IPS-NIHi11 (cell line): ENCODE data around the gene CRHR2.
A peak's percentile ranks its signal among the peaks of the same experiment; 100 is the strongest.
"Not testable (repeated sequence)": the region's sequence is repeated elsewhere in the genome, so short reads cannot be mapped to it uniquely, and the experiment has no call there.

ENCODE experiments used
- DNase-seq: peaks from one replicate; pipeline ENCODE4 v3.0.0; 2012; ENCODE audit warnings: mixed read lengths, low spot score

The CRHR2 gene

DNA sequence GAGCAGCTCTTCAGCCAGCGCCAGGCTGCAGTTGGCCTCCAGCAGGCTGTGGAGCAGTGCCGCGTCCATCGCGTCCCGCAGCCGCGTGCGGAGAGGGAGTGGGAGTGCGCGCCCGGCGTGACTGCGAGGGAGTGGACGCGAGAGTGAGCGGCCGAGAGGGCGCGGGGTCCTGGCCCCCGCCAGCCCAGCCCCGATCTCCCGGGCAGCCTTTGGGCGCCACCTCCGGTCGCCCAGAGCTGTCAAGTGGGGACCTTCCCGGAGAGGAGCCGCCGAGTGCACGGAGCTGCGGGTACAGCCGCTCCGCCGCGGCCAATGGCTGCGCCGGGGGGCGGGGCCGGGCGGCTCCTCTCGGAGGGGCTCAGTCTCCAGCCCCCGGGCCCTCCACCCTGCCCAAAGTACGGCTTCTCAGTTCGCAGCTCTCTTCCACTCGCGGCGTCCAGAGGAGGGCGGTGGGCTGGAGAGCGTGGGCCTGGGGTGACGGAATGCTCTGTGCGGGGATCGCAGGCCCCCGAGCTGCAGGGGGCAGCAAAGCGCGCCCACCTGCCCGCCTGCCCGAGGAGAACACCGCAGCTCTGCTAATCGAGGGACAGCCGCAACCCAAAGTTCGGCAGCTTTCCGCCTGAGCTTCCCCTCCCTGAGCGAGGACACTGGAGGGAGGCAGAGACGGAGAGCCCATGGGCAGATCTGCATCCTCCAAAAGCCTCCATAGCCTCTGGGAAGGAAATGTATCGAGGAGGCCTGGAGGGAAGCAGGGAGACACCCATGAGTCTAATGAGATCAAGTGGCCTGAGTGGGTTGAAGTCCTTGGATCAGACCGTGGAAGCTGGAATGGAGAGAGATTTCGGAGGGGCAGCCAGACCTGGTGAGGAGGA is at the start of gene CRHR2:
TSS of gene CRHR2 (minus strand) at position 245 of the 872 bp plus-strand sequence. CDS start at position 69, 176 bp downstream.
- peak; percentile 79 for DNase-seq

DNA sequence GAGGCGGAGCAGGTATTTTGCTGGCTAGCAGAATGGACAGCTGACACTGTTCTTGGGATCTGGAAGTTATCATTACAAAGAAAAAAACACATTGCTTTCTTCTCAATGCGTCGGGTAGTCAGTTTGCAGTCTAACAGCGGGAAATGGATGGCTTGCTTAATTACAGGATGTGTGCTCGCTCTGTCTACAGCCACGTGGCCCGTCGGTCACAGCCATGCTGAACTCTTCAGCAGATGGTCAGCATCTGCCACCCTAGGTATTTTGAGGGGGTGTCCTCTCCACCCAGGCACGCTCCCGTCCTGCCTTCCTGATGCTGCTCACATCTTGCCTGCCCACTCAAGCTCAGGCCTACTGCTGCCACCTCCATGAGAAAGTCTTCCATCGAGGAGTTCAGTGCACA is 49.3 kb upstream of the CRHR2 start:
- no peak for DNase-seq

DNA sequence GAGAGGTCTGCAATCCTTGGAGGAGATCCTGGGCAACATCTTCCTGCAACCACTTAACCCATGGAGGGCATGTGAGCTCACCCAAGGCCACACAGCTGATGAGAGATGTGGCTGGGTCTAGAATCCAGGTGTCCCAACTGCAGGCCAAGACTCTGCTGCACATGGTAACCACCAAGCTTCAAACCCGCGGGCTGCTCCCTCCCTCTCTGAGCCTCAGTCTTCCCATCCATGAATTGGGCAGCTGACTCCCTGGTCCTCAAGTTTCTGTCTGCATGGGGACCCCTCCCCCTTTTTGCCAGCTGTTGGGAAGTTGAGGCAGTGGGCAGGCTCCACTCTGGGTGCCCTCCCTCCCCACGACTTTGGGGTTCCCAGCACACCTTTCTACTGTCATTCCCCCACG is 48.7 kb upstream of the CRHR2 start:
- DNase-seq = no peak

DNA sequence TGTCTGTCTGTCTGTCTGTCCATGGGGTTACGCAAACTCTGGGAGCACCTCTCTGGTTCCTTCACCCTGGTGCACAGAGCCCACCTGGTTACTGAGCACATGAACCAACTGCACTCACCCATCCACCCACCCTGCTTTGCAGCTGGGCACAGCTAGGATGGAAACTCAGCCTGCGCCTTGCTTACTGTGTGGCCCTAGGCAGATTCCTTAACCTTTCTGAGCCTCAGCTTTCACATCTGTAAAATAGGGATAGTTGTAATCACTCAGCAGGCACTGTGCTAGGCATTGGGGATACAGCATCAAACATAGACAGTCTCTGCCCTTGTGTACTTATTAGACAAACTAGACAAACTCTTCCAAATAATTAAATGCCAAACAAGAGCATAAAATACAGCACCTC is 47.8 kb upstream of the CRHR2 start:
- DNase-seq = no peak

DNA sequence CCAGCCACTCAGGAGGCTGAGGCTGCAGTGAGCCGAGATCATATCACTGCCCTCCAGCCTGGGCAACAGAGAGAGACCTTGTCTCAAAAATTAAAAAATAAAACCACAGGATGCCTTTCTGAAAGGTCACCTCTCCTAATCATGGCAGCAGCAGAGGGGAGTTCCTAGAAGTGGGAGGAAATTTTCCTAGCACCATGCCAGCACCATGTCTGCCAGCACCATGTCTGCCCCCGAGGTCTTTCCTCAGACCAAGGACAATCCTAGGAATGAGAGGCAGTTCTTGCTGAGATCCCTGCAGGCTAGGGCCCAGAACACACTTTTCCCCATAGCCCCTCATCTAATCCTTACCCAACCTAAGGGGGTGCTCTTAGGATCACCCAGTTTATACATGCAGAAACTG is 47.4 kb upstream of the CRHR2 start:
- no peak for DNase-seq

DNA sequence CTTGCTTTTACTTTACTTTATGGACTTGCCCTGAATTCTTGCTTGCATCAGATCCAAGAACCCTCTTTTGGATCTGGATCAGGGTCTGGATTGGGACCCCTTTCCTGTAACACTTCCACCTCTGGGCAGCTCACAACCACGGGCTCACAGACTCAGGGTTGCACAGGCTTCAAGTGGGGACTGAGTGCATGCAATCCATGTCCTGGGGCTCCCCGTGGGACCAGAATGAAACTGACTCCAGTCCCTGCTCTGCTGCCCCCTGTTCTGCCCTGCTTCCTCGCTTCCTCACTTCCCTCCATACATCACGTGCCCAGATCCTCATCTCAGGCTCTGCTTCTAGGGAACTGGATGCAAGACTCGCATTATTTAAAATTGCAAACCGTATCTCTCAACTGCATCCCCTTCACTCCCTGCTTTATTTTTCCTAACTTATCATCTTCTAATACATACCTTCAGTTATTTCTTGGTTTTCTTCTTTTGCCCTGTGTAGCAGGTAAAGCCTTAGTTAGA is 46.4 kb upstream of the CRHR2 start:
- DNase-seq = no peak

DNA sequence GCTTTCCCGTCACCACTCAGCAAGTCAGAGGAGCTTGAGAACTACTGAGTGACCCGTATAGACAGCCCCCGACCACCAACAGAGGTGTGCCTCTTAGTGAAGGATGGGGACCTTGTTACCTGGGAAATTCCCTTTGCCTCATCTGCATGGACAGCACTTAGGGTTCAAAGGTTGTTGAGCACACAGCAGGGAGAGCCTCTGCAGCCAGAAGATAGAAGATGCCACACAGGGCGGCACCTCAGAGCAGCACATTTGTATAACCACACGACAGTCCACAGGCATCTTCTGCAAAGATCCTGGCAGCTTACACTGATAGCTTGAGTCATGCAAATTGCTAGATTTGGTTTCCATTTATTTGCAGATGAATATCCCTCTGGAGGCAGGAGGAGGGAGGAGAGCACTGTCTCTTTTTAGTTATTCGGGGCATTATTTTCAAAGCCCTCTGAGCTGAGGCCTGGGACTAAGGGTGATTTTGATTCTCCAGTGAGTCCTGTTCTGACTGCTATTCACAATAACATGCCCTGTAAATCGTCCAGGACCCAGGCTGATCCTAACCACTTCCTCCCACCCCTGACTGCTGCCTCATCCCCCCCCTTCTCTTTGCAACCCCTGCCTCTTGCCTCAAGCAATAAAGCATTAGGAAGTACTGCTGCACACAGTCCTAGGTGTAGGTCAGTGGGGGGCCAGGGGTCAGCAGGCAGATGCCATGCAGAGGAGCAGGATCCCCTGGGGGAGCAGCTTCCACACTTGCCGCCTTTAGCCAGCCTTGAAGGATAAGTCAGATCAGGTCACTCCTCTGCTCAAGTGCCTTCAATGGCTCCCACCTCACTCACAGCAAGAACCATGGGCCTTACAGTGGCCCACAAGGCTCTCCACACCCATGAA is 45.0 kb upstream of the CRHR2 start:
- no peak for DNase-seq

DNA sequence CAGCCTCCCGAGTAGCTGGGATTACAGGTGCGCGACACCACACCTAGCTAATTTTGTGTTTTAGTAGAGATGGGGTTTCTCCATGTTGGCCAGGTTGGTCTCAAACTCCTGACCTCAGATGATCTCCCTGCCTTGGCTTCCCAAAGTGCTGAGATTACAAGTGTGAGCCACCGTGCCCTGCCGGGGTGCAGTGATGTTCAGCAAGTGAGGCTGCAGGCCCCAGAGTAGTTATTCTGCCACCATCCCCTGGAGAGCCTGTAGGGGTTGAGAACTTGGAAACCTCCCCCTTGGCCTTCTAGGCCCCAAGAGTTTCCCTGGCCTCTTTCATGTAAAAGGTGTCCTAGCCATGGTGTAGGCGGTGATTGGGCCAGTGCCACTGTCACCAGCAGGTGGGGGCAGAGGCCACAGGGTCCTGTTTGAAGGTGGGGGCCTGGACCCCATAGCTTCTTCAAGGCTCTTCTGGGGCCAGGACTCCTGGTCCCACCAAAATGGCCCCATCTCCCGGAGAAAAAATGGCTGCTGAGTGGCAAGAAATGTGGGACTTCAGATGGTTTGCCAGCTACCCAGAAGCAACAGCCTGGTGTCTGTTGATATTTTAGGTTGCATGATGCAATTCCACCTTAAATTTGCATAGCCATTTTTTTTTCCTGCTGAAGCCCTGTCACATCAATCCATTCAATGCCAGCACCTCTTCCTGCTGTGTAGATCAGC is 44.2 kb upstream of the CRHR2 start:
- DNase-seq = no peak

DNA sequence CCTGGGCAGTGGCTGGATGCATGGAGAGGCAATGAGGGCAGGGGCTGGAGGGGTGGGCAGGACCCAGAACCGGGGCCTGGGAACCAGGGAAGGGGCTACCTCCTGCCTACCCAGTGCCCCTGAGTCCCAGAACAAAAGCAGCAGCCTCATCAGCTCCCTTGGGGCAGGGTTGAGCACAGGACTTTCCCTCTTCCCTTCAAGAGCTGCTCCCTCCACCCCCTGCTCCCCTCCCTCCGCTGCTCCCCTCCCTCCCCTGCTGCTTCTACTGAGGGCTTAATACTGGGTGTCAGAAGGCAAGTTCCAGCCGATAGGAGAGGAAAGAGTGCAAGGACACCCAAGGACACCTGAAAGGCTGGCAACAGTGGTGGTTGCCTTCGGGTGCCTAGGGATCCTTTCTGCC is 41.5 kb upstream of the CRHR2 start:
- DNase-seq = no peak

DNA sequence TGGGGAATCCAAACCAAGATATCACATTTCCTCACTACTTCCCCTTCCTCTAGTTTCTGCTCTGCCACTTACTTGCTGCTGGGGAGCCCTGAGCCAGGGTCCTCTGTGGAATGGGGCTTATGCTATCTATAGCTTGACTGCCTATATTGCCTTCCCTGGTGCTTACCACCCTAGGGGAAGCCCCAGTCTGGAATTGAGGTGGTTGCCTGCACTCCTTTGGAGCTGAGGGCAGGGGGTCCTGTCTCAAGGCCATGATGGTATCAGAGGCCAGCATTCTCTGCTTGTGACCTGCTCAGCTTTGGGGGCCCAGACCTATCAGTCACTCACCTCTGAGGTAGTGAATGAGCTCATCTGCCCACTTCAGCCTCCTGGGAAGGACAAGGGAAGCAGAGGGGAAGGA is 40.4 kb upstream of the CRHR2 start:
- no peak for DNase-seq

DNA sequence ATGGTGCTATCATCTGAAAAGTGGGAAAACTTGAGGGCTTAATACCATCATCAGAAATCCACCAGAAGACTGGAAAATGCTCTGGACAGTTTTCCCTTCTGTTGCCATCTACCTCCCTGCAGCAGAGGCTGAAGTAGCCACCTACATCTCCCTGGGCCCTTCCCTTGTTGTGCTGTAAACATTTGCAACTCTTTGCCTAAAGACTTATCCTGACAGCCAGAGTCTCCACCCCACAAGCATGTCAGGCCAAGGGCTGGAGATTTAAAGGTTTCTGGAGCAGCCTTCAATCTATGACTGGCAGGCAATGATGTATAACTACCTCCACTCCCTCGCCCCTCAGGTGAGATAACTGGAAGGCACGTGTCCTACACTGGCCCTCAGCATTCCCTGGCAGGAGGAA is 39.9 kb upstream of the CRHR2 start:
- DNase-seq = no peak

DNA sequence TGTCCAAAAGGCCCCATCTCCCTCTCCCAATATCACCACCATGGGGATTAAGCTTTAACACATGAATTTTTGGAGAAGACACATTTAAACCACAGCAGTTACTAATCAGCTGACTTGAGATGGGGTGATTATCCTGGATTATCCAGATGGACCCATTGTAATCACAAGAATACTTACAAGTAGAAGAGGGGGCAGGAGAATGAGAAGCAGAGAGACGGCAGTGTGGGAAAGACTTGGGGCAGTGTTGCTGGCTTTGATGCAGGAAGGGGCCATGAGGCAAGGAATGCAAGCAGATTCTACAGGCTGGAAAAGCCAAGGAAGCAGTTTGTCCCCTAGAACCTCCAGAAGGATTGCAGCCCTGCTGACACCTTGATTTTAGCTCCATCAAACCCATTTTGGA is 39.0 kb upstream of the CRHR2 start:
- no peak for DNase-seq

DNA sequence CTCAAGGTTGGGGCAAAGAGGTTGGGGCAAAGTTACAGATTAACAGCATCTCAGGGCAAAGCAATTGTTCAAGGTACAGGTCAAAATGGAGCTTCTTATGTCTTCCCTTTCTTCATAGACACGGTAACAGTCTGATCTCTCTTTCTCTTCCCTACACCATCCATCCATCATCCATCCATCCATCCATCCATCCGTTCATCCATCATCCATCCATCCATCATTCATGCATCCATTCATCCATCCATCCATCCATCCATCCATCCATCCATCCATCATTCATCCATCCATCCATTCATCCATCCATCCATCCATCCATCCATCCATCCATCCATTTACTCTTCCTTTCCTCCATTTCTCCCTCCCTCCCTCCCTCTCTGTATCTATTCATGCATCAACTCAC is 37.2 kb upstream of the CRHR2 start:
- not testable (repeated sequence) for DNase-seq

DNA sequence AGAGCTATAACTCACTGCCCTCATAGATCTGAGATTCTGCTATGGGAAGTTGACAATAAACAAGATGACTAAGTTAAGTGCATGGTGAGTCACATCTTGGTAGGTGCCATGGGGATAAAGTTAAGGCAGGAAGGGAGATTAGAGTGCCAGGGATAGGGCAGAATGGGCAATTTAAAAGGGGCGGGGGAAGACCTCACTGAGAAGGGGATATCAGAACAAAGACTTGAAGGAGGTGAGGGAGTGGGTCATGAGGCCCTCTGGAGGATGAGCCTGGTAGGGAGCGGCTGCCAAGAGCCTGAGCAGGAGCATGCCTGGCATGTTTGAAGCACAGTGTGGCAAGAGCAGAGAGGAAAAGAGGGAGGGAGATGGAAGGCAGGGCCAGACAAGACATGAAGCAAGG is 34.9 kb upstream of the CRHR2 start:
- DNase-seq = no peak

DNA sequence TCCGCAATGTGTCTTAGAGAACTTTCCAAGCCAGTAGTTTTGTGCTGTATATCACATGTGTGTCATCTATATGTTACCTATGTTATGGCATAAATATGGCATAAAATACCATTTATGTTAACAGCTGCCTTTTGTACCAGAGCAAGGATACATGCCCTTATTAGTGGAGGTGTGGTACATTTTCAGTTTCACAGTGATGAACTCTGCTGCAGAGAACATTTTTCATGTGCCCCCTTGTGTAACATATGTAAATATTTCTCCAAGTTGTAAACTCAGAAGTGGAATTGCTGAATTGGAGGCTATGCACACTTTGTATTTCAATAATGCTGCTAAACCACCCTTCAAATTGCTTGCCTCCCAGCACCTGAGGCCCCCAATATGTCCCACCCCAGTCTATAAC is 31.9 kb upstream of the CRHR2 start:
- DNase-seq = no peak

DNA sequence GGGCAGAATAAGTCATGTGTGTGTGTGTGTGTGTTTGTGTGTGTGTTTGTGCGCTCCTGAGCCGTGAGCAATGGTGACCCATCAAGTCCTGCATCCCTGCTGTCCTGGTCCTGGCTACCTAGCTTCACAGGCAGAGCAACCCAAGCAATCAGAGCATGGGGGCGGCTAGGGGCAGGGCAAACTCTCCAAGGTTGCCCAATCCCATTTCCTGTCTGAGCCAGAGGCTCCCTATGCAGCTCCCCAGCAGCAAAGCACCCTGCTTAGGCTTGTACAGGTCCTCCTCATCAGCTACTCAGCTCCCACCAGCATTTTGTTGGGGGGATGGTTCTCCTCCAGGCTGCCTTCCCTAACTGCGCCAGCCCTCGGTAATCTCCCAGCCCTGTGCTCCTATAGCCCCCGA is 31.1 kb upstream of the CRHR2 start:
- no peak for DNase-seq

DNA sequence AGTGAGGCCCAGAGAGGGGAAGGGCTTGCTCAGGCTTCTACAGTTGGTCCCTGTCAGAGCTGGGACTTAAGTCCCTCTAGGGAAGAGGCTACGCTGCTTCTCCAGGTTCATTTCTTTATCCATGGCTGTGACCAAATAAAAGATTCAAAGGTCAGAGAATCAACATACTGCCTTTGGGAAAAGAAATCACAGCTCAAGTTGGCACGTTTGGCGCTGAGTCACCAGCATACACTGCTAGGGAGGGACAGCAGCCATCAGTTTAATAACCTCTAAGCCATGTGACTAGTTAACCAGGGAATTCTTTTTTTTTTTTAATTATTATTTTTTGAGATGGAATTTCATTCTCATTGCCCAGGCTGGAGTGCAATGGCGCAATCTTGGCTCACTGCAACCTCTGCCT is 28.4 kb upstream of the CRHR2 start:
- no peak for DNase-seq

DNA sequence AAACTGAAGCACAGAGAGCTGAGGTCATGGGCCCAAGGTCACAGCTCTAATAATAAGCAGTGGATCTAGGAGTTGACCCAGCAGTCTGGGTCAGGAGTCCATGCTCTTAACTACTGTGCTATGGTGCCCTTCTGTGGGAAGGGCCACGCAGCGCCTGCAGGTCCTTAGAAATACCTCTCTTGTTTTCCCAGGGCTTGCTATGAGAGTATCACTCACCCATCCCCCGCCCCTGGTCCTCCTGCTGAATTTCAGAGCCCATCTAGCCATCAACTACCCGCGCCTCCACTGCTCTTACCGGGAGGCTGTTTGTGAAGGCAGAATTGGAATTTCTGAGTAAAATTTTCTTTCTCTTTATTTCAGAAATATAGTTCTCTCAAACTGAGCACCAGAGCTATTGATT is 27.3 kb upstream of the CRHR2 start:
- DNase-seq = peak; percentile 58

DNA sequence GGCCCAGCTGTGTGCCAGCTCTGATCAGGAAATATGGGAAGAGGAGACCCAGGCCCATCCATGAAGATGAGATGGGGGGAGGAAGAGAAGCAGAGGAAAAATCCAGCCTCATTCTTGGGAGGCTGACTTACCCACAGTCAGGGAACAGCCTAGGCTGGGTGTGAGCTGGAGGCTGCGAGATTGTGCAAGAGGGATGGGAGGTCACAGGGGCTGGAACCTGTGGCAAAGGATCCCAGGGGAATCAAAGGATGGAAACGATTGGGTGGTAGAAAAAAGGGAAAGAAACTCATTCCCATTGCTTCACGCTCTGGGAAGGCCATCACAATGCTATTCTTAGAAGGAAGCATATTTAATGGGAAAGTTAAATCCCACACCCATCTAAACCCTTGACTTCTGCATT is 26.7 kb upstream of the CRHR2 start:
- DNase-seq = no peak

DNA sequence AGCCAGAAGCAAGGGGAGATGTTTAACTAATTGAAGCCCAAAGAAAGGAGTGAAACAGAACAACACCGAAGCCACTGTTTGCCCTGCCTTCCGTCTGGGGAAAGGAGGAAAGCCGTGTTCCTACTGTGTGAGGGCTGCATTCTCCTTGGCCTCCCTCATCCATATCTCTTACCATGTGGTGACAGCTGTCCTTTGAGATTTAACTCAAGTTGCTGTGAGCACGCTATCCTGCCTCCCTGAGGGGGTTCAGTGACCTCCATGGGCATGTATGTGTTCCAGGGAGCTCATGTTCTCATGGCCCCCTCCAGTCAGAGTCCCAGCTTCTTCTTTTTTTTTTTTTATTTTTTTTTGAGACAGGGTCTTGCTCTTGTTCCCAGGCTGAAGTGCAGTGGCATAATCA is 26.2 kb upstream of the CRHR2 start:
- no peak for DNase-seq

DNA sequence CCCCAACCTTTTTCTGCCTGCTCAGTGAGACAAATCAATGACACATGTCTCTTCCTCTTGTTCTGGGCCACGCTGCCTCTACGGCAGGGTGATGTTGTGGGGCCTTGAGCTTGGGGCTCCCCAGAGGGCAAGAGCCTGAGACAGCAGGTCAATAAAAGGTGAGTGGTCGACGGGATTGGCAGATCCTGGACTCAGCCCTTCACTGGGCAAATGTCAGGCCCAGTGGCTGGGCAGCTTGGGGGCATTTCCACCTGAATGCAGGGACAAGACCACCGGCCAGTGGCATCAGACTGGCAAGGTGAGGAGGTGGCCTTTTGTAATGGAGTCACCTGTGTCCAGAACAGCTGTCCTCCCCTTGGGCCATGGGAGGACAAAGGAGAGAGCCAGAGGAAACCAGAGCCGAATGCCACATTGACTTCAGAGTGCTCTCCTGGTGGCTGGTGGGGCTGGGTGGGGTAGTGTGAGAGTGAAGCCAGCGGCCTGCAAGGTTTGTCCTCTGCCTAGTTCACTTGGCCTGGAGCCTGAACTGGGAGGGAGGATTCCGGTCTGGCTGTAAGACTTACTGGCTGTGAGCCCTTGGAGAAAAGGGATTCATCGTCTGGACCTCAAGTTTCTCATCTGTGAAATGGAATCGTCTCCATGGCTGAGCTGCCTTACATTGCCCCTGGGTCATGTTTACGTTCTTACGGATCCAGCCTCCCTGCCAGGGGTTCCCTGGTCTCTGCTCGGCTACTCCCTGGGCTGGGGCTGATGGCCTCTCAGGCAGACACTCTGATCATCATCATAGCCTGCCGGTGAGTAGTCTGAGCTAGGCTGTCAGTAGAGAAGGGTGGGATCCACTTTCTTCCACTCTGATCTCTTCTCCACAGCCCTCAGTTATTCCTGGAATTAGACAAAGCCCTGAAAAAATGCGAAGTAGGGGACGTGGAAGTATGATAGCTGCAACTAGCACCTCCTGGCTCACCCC is 25.4 kb upstream of the CRHR2 start:
- DNase-seq = no peak
